ENCODE measurements around the gene SACS.
A peak's percentile ranks its signal among the peaks of the same experiment; 100 is the strongest.

Gene SACS

DNA sequence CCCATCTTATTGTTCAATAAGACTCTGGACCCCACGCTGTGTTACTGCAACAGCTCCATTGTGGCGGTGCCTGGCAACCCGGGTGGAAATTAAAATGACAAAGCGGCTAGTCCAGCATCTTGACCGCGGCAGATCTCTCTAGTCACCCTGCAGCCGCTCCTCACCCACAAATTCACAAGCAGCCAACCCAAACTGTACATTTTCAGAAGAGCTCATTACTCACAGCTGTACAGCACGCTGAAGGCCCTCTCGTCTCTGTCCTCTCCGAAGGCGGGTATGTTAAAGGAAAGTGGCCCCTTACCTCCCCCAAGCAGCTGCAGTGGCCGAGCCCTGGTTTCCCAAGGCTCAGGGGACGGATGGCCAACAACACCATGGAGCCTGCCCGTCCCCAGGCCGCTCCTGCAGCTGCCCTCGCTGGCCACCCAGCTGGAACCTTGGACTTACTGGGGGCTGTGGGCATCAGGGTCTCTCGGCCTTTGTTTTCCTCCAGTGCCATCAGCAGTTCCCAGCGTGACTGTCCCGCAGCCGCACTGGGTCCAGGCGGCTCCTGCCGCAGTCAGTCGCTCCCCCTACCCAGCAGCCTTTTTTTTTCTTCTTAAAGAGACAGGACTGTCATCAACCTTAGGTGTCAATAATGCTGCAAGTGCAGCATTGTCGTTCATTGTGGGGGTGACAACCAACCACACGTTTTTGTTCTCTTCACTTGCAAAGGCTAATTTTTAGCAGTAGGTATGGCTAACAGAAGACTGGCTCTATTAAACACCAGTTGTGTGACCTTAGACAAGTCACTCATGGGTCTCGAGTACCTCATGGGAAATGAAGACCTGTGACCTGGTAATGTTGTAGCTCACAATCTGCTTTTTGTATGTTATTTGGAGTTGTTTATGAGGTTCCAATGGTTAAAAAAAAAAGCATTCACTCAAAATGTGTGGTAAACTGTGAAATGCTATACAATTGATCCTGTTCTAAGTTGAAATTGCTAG, at the start of gene SACS:
Gene SACS (minus strand): TSS at position 532 of the 983 bp plus-strand sequence. CDS start 22,463 bp downstream, outside the sequence.
- no peak for FAIRE-seq

DNA sequence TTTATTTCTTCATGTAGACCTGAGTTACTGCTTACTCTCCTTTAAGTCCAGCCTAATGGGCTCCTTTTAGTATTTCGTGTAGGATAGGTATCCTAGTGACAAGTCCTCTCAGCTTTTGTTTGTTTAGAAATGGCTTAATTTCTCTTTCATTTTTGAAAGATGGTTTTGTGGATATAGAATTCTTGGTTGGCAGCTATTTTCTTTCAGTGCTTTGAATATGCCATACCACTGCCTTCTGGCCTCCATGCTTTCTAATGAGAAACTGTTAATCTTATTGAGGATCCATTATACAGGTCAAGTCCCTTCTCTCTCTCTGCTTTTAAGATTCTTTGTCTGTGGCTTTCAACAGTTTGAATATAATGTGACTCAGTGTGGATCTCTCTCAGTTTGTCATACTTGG, 46.8 kb upstream of the SACS start:
- FAIRE-seq, result no peak

- FAIRE-seq, result no peak
These were observed 43.6 kb upstream of the SACS start for GRCh38 chr13:23477101-23477500.

- no peak for FAIRE-seq
These were observed 39.7 kb upstream of the SACS start for GRCh38 chr13:23473221-23473620.

GRCh38 chr13:23472189-23472588, 38.7 kb upstream of the SACS start:
- FAIRE-seq, result no peak

DNA sequence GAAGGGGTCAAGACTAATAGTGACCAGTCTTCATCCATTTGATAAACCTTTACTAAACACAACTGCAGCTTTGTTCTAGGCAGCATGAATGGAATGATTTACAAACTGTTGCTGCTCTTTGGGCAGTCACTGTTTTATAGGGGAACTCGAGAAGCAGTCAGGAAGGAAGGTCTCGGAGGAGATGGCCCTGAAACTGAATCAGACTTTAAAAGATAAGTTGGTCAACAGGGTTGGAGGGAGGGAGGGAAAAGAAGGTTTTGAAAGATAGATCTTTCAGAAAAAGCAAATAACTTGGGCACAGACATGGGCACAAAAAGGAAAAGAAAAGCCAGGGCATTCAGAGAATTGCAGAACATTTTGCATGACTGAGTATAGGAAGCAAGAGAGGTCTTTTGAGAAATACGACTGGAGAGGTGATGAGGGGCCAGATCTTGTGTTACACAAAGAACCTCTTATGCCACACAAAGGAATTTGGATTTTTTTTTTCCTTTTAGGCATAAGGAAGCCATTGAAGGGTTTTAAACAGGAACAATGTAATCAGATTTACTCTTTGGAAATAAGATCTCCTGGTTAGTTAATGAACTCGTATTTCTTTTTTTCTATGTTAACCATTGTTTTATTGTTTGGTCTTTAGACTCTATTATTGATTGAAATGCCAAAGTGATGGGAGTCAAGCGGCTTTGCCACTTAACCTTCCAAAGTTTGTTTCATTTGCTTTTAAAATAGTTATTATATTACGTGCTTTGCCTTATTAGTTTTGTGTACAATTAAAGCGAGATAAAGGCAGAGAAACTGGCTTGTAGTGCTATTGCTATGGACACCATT, 37.5 kb upstream of the SACS start:
- peak; percentile 87 for FAIRE-seq

GRCh38 chr13:23469951-23470421, 36.5 kb upstream of the SACS start:
- no peak for FAIRE-seq

DNA sequence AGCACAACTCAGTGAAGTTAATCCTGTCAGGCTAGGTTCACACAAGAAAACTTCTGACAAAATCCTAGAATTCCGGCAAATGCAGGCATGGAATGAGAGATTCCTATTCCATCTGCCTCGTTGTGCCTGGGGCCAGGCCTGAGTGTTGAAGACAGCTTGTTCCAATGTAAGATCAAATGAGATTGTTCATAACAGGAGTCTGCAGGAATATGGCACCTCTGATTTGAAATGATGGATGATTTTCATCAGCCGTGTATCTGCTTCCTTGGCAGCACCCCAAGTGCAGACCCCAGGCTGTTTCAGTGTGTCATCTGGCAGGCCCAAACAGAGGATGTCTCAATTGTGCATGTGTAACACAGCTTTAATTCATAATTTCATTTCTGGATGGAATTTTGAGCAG, 35.3 kb upstream of the SACS start:
- no peak for FAIRE-seq

GRCh38 chr13:23467932-23468278, 34.4 kb upstream of the SACS start:
- peak; percentile 57 for FAIRE-seq

GRCh38 chr13:23467048-23467931, 33.8 kb upstream of the SACS start:
- FAIRE-seq, result no peak

- peak; percentile 80 for FAIRE-seq
These were observed 32.9 kb upstream of the SACS start for GRCh38 chr13:23466144-23467002.

GRCh38 chr13:23463661-23464060, 30.2 kb upstream of the SACS start:
- FAIRE-seq, result no peak

DNA sequence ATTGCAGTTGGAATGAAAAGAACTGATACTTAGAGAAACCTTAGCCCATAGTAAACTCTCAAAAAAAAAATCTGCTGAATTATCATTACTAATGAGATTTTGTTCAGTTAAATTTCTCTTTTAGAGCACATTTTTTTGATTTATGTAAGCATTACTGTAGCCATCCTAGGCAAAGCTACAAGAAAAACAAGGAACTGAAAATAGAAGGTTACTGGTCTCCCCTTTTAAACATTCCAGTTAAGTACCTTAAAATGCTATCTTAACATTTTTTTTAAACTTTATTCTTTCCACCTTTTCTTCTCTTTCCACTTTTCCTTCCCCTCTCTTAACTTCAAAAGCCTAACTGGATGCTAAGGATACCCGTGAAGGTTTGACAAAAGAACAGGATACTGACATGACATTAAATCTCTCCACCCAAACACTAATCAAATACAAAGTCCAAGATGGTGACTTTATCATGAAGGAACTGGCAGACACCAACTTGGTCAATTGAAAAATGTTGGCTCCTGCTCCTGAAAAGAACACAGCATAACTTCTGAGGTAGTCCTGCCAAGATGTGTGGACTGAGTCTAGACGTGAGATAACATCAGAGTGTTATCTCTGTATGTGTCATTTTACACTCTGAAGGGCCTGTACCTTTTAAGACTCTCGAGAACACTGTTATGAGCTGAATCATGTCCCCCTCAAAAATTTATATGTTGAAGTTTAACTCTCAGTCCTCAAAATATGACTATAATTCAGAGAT, 29.5 kb upstream of the SACS start:
- FAIRE-seq, result no peak

DNA sequence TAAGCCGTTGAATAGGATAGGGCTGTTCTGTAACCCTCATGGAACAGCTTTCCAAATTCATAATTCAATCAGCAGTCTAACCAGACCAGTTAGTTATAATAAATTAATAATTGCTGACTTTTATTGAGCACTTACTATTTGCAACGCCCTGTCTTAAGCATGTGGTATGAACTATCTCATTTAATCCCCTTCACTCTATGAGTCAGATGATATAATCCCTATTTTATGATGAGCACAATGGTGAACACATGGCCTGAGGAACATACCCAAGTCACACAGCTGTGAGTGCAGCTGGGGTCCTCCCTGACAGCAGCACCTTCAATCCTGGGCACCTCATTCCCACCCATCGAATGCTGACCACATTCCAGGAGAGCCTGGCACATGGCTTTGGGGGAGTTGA, 28.0 kb upstream of the SACS start:
- FAIRE-seq, result no peak

DNA sequence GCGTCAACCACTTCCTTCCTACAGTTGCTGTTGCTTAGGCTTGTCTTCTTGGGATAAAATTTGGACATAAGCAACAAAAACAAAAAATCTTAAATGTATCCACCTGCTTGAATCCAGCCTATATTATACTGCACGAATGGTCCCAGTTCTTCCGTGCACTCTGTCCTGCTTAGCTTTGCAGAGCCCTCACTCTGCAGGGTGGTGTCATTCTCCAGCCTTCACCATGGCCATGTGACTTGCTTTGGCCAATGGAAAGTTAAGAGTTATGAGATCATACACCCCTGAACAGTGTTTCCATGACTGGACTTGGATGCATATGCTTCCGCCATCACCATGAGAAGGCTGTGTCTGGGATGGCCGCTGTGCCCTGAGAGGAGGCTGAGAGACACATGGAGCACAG, 27.4 kb upstream of the SACS start:
- FAIRE-seq, result no peak

DNA sequence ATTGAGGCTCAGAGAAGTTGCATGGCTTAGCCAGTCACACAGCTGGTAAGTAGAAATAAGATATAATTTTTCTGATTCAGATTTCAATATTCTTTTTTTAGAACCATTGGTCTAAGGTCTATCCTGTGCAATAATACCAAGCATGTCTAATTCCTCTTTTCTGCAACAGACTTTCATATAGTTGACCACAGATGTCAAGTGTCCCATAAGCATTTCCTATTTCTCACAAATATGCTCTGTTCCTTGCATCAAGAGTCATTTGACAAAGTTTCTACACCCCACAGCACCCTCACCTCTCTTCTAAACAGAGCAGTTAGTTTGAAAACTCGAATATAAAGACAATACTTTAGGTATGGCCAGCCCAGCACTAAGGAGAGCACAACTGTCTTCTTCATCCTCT, 26.8 kb upstream of the SACS start:
- FAIRE-seq, result no peak

DNA sequence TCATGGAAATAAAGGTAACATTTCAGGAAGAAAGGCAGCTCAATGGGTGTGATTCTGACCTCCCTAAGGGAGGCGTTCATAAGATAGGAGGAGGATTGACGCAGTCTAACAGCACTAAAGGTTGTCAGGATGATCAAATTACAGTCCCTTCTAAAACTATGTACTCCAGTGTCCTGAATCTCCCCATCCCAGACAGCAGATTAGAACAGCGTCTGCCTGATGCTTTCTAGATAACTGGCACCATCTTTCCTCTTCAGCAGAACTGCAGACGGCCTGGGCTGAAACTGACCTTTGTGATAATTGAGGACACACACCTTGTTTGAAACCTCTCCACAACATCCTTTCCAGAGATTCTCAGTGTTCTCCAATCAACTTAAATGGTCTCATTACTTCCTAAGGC, 25.5 kb upstream of the SACS start:
- FAIRE-seq, result no peak

DNA sequence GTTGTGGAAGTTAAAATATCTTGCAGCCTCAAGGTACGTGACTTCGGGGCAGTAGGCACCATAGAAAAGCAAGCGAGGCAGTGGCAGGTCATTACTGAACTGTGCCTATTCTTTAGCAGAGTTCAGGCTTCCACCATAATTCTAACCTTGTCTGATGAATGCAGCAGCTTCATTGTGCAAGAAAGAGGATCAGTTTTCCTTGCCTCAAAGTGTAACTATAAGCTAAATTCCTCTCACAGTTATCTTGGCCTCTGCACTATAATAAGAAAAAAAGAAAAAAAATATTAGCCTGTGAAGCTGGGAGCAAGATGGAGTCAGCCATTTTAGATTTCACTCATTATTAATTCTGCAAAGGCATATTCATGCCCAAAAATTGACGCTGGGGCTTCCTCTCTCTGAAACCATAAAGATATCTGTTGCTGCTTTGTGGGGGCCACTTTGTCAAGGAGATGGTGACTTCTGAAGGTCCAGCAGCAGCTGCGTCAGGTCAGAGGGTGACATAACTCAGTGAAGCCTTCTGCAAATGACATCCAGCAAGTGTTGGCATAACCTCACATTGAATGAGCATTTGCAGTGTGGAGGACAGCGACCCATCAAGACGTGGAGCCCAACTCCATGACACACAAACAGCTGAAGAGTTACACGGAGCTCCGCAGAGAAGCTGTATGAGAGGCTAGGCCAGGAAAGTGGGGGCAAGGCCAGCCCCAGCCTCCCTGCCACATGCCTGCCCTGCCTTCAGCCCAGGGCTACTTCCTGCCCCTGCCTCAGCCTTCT, 23.1 kb upstream of the SACS start:
- FAIRE-seq, result no peak

GRCh38 chr13:23455401-23456185, 22.1 kb upstream of the SACS start:
- FAIRE-seq, result no peak
